Cardiac muscle cell (in vitro differentiated cells and primary cell): ENCODE measurements around the gene ALK. TPM values are rescaled to one million over a fixed set of nuclear protein-coding genes. Genes with fewer than 3 reads are reported as not detected.

ENCODE experiments used
- DNase-seq, 2 donors: peaks; one replicate each; pipeline versions ENCODE4 v3.0.0 to v3.0.0-alpha.2; 2010 to 2017; ENCODE audit warnings: low read depth in 1 of 2, low spot score in 1 of 2
- H3K27ac ChIP-seq: fragments of 200-600 bp; sonication (generic); 2 replicates; pipeline ENCODE4 v1.5.1; 2016
- H3K27me3 ChIP-seq: fragments of 200-600 bp; sonication (generic); 2 replicates; pipeline ENCODE4 v1.6.0; 2016; ENCODE audit warnings: control low read depth
- H3K36me3 ChIP-seq: fragments of 200-600 bp; sonication (generic); 2 replicates; pipeline ENCODE4 v1.5.1; 2016; ENCODE audit warnings: control low read depth
- H3K4me1 ChIP-seq: fragments of 200-600 bp; sonication (generic); 2 replicates; pipeline ENCODE4 v1.8.1; 2017; ENCODE audit warnings: low read depth, mild to moderate bottlenecking, mixed run types
- H3K4me3 ChIP-seq: fragments of 200-600 bp; sonication (generic); 2 replicates; pipeline ENCODE4 v1.5.1; 2016; ENCODE audit warnings: mild to moderate bottlenecking
- H3K9me3 ChIP-seq: fragments of 200-600 bp; sonication (generic); 2 replicates; pipeline ENCODE4 v1.5.1; 2017; ENCODE audit warnings: low read depth, mild to moderate bottlenecking, control low read depth
- CTCF ChIP-seq: IDR thresholded peaks from 2 replicates; pipeline ENCODE4 v1.5.1; 2012; ENCODE audit warnings: low read depth, mild to moderate bottlenecking, low read length
- polyA plus RNA-seq: library from polyadenylated mRNA; unstranded; fragments of >200 nt; fragmentation: Nextera tagmentation; extraction: Ambion mirVana; gene quantifications from 2 replicates; pipeline ENCODE4 v1.2.1, GENCODE V29; 2016
- total RNA-seq: library from RNA; depleted of rRNA; stranded (reverse); fragments of >200 nt; gene quantifications from 2 replicates; pipeline ENCODE4 v1.2.3, GENCODE V29; 2016

Gene ALK
- total and polyA plus RNA-seq, 2 experiments from 2014 or later, result 1.8 to 4.3 TPM

GRCh38 chr2:29940706-29941105 lies 19.3 kb upstream of the ALK start:
- Histone ChIP-seq H3K9me3 (no peaks in the 10 kb centered on the region), H3K36me3 (no peaks in the 10 kb centered on the region), H3K27ac (no peak overlapping the region), H3K27me3 (no peaks in the 10 kb centered on the region), H3K4me1 (no peaks in the 10 kb centered on the region), H3K4me3 (no peak overlapping the region)
- no peak for TF ChIP-seq CTCF
- no peak for DNase-seq

GRCh38 chr2:29936020-29936419 lies 14.6 kb upstream of the ALK start:
- no peak overlapping the region for H3K4me3 ChIP-seq
- no peaks in the 10 kb centered on the region for H3K27me3 ChIP-seq
- DNase-seq, result no peak
- no peak overlapping the region for H3K27ac ChIP-seq
- H3K4me1 ChIP-seq, result no peaks in the 10 kb centered on the region
- H3K36me3 ChIP-seq, result no peaks in the 10 kb centered on the region
- TF ChIP-seq CTCF, result no peak
- no peaks in the 10 kb centered on the region for H3K9me3 ChIP-seq

GRCh38 chr2:29931818-29932217 lies 10.4 kb upstream of the ALK start:
- Histone ChIP-seq H3K4me3 (no peak overlapping the region), H3K27me3 (no peaks in the 10 kb centered on the region), H3K9me3 (no peaks in the 10 kb centered on the region), H3K36me3 (no peaks in the 10 kb centered on the region), H3K4me1 (no peaks in the 10 kb centered on the region), H3K27ac (no peak overlapping the region)
- DNase-seq, result no peak
- TF ChIP-seq CTCF, result no peak

GRCh38 chr2:29923110-29923721 lies 1.8 kb upstream of the ALK start:
- Histone ChIP-seq H3K4me3 (no peak overlapping the region), H3K36me3 (no peaks in the 10 kb centered on the region), H3K9me3 (no peaks in the 10 kb centered on the region), H3K4me1 (peaks cover 12% of the 10 kb centered on the region), H3K27me3 (peaks cover 32% of the 10 kb centered on the region), H3K27ac (no peak overlapping the region)
- TF ChIP-seq CTCF, result peak; percentile 94
- peak; percentile 71 to 88 for DNase-seq

GRCh38 chr2:29922605-29923004 lies 1.2 kb upstream of the ALK start:
- no peak for DNase-seq
- Histone ChIP-seq H3K4me1 (peaks cover 12% of the 10 kb centered on the region), H3K27ac (no peak overlapping the region), H3K36me3 (no peaks in the 10 kb centered on the region), H3K9me3 (no peaks in the 10 kb centered on the region), H3K27me3 (peaks cover 38% of the 10 kb centered on the region), H3K4me3 (no peak overlapping the region)
- no peak for TF ChIP-seq CTCF
